Vagina (tissue), 2 donors: ENCODE data around the gene KIF16B.

Experiments
- POLR2A ChIP-seq, 2 donors: fragments of 450-650 bp; IDR thresholded peaks; one replicate each; pipeline ENCODE4 v1.6.1; 2017; ENCODE audit warnings: antibody characterized with exemption in 2 of 2, mild to moderate bottlenecking in 2 of 2, moderate library complexity in 2 of 2
- POLR2AphosphoS5 ChIP-seq, 2 donors: sonication (generic); formaldehyde crosslinking; IDR thresholded peaks; one replicate each; pipeline ENCODE4 v1.9.0; 2017; ENCODE audit warnings: antibody characterized with exemption in 2 of 2, mild to moderate bottlenecking in 2 of 2, low read depth in 1 of 2; ENCODE audit not compliant: insufficient read depth in 1 of 2
- TF ChIP-seq, protein P1 (sequence below), 3 experiments: fragments of 450-650 bp in 2 of 3; fragments of 200-600 bp in 1 of 3; sonication (generic) in 1 of 3; IDR thresholded peaks; one replicate each; pipeline ENCODE4 v1.5.1; 2017 to 2019; ENCODE audit warnings: antibody characterized with exemption in 3 of 3, mild to moderate bottlenecking in 2 of 3, moderate library complexity in 2 of 3

DNA sequence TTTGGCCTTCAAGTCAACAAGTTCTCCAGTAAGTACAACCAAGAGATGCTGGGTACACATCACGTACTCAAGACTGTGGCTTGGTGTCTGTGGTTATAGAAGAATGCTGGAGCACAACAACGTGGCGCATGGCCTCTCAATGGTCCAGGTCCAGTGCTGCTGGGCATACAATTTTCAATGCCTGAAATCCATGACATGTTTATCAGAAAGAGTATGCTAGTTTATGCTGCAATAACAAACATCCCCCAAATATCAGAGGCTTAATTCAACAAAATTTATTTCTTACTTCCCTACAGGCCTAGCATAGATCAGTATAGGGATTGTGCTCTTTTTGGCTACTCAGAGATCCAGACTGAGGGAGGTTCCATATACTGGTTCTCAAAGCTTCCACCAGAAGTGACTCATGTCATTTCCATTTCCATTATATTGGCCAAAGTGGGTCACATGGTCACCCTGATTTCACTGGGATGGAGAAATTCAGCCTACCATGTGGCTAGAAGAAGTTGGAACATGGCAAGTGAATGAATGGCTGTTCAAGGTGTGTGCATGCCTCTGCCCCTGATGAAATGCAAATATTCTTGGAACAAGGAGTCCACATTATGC is 33.3 kb upstream of the KIF16B start:
- TF ChIP-seq, protein P1, sequence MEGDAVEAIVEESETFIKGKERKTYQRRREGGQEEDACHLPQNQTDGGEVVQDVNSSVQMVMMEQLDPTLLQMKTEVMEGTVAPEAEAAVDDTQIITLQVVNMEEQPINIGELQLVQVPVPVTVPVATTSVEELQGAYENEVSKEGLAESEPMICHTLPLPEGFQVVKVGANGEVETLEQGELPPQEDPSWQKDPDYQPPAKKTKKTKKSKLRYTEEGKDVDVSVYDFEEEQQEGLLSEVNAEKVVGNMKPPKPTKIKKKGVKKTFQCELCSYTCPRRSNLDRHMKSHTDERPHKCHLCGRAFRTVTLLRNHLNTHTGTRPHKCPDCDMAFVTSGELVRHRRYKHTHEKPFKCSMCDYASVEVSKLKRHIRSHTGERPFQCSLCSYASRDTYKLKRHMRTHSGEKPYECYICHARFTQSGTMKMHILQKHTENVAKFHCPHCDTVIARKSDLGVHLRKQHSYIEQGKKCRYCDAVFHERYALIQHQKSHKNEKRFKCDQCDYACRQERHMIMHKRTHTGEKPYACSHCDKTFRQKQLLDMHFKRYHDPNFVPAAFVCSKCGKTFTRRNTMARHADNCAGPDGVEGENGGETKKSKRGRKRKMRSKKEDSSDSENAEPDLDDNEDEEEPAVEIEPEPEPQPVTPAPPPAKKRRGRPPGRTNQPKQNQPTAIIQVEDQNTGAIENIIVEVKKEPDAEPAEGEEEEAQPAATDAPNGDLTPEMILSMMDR (IDR thresholded peaks at IDR 0.05): no peak
- TF ChIP-seq POLR2AphosphoS5 (IDR thresholded peaks at IDR 0.05; ENCODE audit: insufficient read depth in 1 of 2, low read depth in 1 of 2) (no peak), POLR2A (IDR thresholded peaks at IDR 0.05) (no peak)
